HG02623 (cell line): ENCODE results near the gene SLC23A3.

Experiments used
- ATAC-seq: cut with Tn5 transposase; IDR thresholded peaks from one replicate; pipeline ENCODE4 v1.9.1; 2021; ENCODE audit warnings: moderate library complexity; ENCODE audit not compliant: unreplicated experiment

SLC23A3 gene

DNA sequence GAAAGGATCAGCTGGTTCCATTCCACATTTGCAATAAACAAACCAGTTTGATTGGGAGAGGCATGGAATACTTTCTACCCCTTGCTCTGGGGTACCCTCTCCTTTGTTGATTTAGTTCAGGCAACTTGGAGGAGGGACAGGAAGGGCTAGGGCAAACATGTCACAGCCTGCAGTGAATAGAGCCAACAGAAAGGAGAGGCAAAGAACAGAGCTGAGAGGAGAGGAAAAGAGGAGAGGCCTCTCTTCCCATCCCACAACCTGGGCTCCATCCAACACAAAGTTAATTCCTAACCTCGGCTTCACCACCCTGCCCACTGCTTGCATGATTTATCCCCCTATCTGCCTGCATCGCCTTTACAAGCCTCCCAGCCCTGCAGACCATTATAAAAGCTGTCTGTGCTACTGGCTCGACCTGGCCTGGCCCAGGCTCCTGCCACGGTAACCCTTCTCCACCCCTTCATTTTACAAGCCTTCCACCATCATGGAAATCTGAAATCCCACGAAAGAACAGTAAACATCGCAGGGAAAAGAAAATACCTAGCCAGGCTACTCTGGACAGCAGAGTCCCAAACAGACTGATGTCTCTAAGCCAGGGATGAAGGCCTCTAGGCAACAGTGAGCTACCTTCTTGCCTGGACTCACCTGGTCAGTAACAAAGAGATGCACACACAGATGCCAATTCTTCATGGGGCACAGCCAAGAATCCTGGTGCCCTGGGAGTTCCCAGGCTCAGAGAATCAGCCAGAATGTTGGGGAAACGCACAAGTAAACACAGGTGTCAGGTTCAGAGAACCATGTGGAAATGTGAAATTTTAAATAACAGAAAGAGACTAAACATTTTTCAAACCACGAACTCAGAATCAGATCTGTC lies 52.8 kb downstream of the SLC23A3 start:
- no peak for ATAC-seq

DNA sequence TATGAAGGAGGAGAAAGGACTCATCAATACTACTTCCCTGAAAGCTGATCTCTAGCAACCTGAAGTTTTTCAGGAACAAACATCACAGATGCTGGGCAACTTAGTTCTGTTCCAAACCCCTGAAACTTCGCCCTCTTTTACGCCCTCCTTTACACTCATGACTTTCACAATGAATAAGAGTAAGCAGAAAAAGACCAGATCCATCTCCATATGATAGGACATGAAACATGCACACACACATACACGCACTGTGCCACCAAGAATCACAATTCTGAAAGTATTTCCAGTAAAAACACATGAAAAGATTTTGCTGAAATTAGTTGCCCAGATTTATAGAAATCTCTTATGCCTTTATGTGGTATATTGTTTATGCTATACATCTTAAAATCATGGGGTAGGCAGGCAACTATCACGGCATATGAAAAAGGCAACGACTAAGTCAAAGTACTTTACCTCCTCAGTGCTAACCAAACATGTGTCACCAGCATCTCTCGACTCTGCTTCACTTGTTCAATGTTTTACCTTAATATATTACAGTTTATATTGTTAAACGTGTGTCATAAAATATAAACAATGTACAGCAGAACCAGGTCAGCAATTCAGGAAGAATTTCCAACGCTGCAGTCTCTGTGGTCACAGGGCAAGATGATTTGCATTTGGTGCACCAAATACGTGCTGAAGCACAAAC lies 57.0 kb downstream of the SLC23A3 start:
- no peak for ATAC-seq

DNA sequence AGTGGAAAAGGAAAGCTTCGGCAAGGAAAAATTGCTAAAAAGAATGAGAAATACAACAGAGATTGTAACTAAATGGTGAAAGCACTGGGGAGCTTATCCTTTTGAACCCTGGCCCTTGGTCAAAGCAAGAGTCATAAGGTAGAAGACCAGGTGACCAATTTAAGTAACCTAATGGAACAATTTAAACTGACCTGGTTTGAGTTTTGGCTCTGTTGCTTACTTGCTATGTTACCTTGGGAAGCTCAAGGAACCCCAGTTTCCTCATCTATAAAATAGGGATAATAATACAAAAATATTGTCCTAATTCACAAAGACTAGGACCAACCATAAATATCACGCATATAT lies 57.8 kb downstream of the SLC23A3 start:
- ATAC-seq, result no peak
